Mesendoderm (in vitro differentiated cells): ENCODE measurements around the gene LPCAT3.

Experiments used
- DNase-seq: peaks from one replicate; pipeline ENCODE4 v3.0.0; 2013
- H2AK5ac ChIP-seq: 2 replicates; pipeline ENCODE4 v1.6.1; 2013; ENCODE audit warnings: low read length, inconsistent platforms
- H2BK120ac ChIP-seq: 2 replicates; pipeline ENCODE4 v1.6.1; 2013; ENCODE audit warnings: low read depth, mild to moderate bottlenecking, low read length, moderate library complexity, mixed read lengths
- H2BK15ac ChIP-seq: replicated peaks from 2 replicates; pipeline ENCODE4 v1.6.1; 2013; ENCODE audit warnings: low read depth, mild to moderate bottlenecking, moderate library complexity
- H2BK5ac ChIP-seq: 2 replicates; pipeline ENCODE4 v1.6.1; 2013; ENCODE audit warnings: low read length, inconsistent platforms
- H3K18ac ChIP-seq: 2 replicates; pipeline ENCODE4 v1.6.1; 2013; ENCODE audit warnings: mild to moderate bottlenecking, low read length, mixed read lengths
- H3K23ac ChIP-seq: one replicate; pipeline ENCODE4 v1.6.1; 2013; ENCODE audit warnings: low read length
- H3K27ac ChIP-seq: 2 replicates; pipeline ENCODE4 v1.5.1; 2013; ENCODE audit warnings: low read depth, mild to moderate bottlenecking, inconsistent platforms, low read length, moderate library complexity
- H3K27me3 ChIP-seq: 2 replicates; pipeline ENCODE4 v1.6.1; 2013; ENCODE audit warnings: low read length, control low read depth, mild to moderate bottlenecking, inconsistent platforms; ENCODE audit not compliant: insufficient read depth, poor library complexity
- H3K36me3 ChIP-seq: 2 replicates; pipeline ENCODE4 v1.6.1; 2013; ENCODE audit warnings: low read length, inconsistent platforms; ENCODE audit not compliant: control insufficient read depth, insufficient read depth
- H3K4ac ChIP-seq: one replicate; pipeline ENCODE4 v1.6.1; 2013; ENCODE audit warnings: low read depth, mild to moderate bottlenecking, low read length, moderate library complexity
- H3K4me1 ChIP-seq: 2 replicates; pipeline ENCODE4 v1.6.1; 2013; ENCODE audit warnings: low read depth, low read length, inconsistent platforms; ENCODE audit not compliant: control insufficient read depth
- H3K4me2 ChIP-seq: 2 replicates; pipeline ENCODE4 v1.6.1; 2013; ENCODE audit warnings: low read length
- H3K4me3 ChIP-seq: 2 replicates; pipeline ENCODE4 v1.5.1; 2013; ENCODE audit warnings: mild to moderate bottlenecking, low read length
- H3K56ac ChIP-seq: one replicate; pipeline ENCODE4 v1.6.1; 2013; ENCODE audit warnings: low read length
- H3K79me1 ChIP-seq: 2 replicates; pipeline ENCODE4 v1.6.1; 2013; ENCODE audit warnings: low read length, inconsistent platforms
- H3K79me2 ChIP-seq: 2 replicates; pipeline ENCODE4 v1.6.1; 2013; ENCODE audit warnings: mild to moderate bottlenecking, low read length; ENCODE audit not compliant: control insufficient read depth, insufficient read depth
- H3K9ac ChIP-seq: 2 replicates; pipeline ENCODE4 v1.6.1; 2013; ENCODE audit warnings: low read length, inconsistent platforms
- H4K5ac ChIP-seq: one replicate; pipeline ENCODE4 v1.6.1; 2013; ENCODE audit warnings: low read length
- H4K8ac ChIP-seq: one replicate; pipeline ENCODE4 v1.6.1; 2013; ENCODE audit warnings: low read depth, mild to moderate bottlenecking, control low read depth, low read length, moderate library complexity
- WGBS: extraction: QIAGEN DNeasy Blood & Tissue Kit; methylation state at CpG from one replicate; pipeline ENCODE4 v1.1.7; 2013; ENCODE audit warnings: low lambda C conversion rate, missing lambda C conversion rate; ENCODE audit not compliant: insufficient coverage; ENCODE audit errors: extremely low coverage; 5-methylcytosine and 5-hydroxymethylcytosine counted together

LPCAT3 gene

GRCh38 chr12:6959805-6960592, 58.3 kb downstream of the LPCAT3 start:
- Histone ChIP-seq H2AK5ac (no peak overlapping the region), H3K27me3 (no peaks in the 10 kb centered on the region), H2BK5ac (no peak overlapping the region), H3K79me1 (peaks cover 2% of the 10 kb centered on the region), H2BK120ac (no peak overlapping the region), H3K27ac (no peak overlapping the region), H4K8ac (no peak overlapping the region), H3K4ac (no peak overlapping the region), H3K18ac (no peak overlapping the region), H3K4me3 (no peak overlapping the region), H3K4me1 (peaks cover 10% of the 10 kb centered on the region), H3K9ac (no peak overlapping the region), H3K56ac (no peak overlapping the region), H3K36me3 (no peaks in the 10 kb centered on the region), H3K79me2 (peaks cover 15% of the 10 kb centered on the region), H4K5ac (no peak overlapping the region), H2BK15ac (no peak overlapping the region), H3K4me2 (no peak overlapping the region), H3K23ac (no peak overlapping the region)
- no peak for DNase-seq
- WGBS, result no CpG with 5 or more reads among the region's 26 CpGs

- Histone ChIP-seq H3K9ac (no peak overlapping the region), H3K4me3 (no peak overlapping the region), H3K79me1 (no peaks in the 10 kb centered on the region), H2BK120ac (no peak overlapping the region), H4K8ac (no peak overlapping the region), H3K79me2 (peaks cover 11% of the 10 kb centered on the region), H3K18ac (no peak overlapping the region), H2AK5ac (no peak overlapping the region), H3K56ac (no peak overlapping the region), H3K23ac (no peak overlapping the region), H3K4me2 (no peak overlapping the region), H3K4ac (no peak overlapping the region), H2BK15ac (no peak overlapping the region), H4K5ac (no peak overlapping the region), H3K27ac (no peak overlapping the region), H3K4me1 (peaks cover 10% of the 10 kb centered on the region), H2BK5ac (no peak overlapping the region), H3K27me3 (no peaks in the 10 kb centered on the region), H3K36me3 (no peaks in the 10 kb centered on the region)
- no CpG with 5 or more reads among the region's 24 CpGs for WGBS
- no peak for DNase-seq
Measured at GRCh38 chr12:6959058-6959804, 59.0 kb downstream of the LPCAT3 start.

DNA sequence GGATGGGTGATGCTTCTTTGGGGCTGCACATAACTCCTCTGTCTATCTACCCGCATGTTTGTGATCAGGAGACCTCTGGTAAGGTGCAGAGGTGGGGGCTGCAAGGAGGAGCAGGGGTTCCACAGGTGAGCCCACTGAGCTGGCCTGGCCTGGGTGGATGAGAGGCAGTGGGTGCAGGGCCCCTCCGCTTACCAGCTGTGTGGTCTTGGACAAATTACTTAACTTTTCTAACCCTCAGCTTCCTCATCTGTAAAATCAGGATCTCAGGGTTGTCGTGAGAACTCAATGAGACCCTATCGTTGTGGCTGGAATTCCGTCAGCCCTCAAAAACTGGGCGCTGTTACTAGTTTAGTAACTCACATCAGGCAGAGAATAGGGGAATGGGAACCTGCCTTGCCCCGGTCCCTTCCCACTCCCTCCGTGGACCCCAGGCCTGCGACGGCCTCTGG, 59.6 kb downstream of the LPCAT3 start:
- Histone ChIP-seq H3K56ac (no peak overlapping the region), H3K79me1 (no peaks in the 10 kb centered on the region), H2BK15ac (no peak overlapping the region), H3K9ac (no peak overlapping the region), H3K4me2 (no peak overlapping the region), H3K36me3 (no peaks in the 10 kb centered on the region), H2BK5ac (no peak overlapping the region), H2AK5ac (no peak overlapping the region), H3K4me1 (peaks cover 10% of the 10 kb centered on the region), H3K23ac (no peak overlapping the region), H3K27me3 (no peaks in the 10 kb centered on the region), H3K4me3 (no peak overlapping the region), H3K79me2 (peaks cover 6% of the 10 kb centered on the region), H3K4ac (no peak overlapping the region), H2BK120ac (no peak overlapping the region), H3K18ac (no peak overlapping the region), H3K27ac (no peak overlapping the region), H4K8ac (no peak overlapping the region), H4K5ac (no peak overlapping the region)
- WGBS, result no CpG with 5 or more reads among the region's 10 CpGs
- DNase-seq, result no peak

- H2BK120ac ChIP-seq, result no peak overlapping the region
- no peaks in the 10 kb centered on the region for H3K36me3 ChIP-seq
- H3K23ac ChIP-seq, result no peak overlapping the region
- H3K79me2 ChIP-seq, result peaks cover 2% of the 10 kb centered on the region
- H4K8ac ChIP-seq, result no peak overlapping the region
- WGBS, result no CpG with 5 or more reads among the region's 28 CpGs
- no peak for DNase-seq
- no peak overlapping the region for H3K27ac ChIP-seq
- no peak overlapping the region for H3K4me2 ChIP-seq
- no peak overlapping the region for H3K9ac ChIP-seq
- no peaks in the 10 kb centered on the region for H3K79me1 ChIP-seq
- no peak overlapping the region for H4K5ac ChIP-seq
- no peak overlapping the region for H3K4ac ChIP-seq
- H3K27me3 ChIP-seq, result no peaks in the 10 kb centered on the region
- no peak overlapping the region for H2AK5ac ChIP-seq
- no peak overlapping the region for H3K18ac ChIP-seq
- no peak overlapping the region for H2BK15ac ChIP-seq
- H3K4me1 ChIP-seq, result peaks cover 10% of the 10 kb centered on the region
- H2BK5ac ChIP-seq, result no peak overlapping the region
- no peak overlapping the region for H3K4me3 ChIP-seq
- H3K56ac ChIP-seq, result no peak overlapping the region
Measured at GRCh38 chr12:6957741-6958608, 60.3 kb downstream of the LPCAT3 start.

DNA sequence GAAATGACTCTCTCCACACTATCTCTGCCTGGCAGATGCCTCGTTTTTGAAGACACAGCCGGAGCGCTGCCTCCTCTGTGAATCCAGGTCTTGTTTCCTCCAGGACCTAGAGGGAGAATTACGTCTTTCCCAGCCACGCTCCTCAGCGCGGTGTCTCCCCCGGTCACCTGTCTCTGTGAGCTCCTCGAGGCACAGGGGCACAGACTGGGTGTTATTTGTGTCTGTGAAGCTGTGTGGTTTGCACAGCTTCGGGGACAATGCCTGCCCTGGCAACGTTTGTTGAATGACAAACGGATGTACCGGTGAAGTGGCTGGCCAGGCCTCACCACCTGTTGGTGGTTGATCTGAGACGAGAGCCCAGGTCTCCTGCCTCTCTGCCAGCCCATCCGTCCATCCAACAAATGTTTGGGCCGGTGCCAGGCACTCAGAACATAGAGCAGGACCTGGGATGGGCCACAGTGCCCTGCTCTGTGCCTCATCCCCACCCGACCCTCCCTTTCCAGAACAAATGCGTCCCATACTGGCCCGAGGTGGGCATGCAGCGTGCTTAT, 61.0 kb downstream of the LPCAT3 start:
- H3K23ac ChIP-seq, result no peak overlapping the region
- no peak overlapping the region for H3K18ac ChIP-seq
- H4K5ac ChIP-seq, result no peak overlapping the region
- H3K4me1 ChIP-seq, result peaks cover 6% of the 10 kb centered on the region
- no peak overlapping the region for H2BK5ac ChIP-seq
- no peak overlapping the region for H3K9ac ChIP-seq
- no peaks in the 10 kb centered on the region for H3K27me3 ChIP-seq
- no CpG with 5 or more reads among the region's 20 CpGs for WGBS
- no peak overlapping the region for H3K4ac ChIP-seq
- H3K36me3 ChIP-seq, result no peaks in the 10 kb centered on the region
- no peaks in the 10 kb centered on the region for H3K79me2 ChIP-seq
- no peak overlapping the region for H4K8ac ChIP-seq
- H3K56ac ChIP-seq, result no peak overlapping the region
- H3K4me3 ChIP-seq, result no peak overlapping the region
- H2BK120ac ChIP-seq, result no peak overlapping the region
- H3K27ac ChIP-seq, result no peak overlapping the region
- no peak overlapping the region for H3K4me2 ChIP-seq
- no peak for DNase-seq
- H3K79me1 ChIP-seq, result no peaks in the 10 kb centered on the region
- H2BK15ac ChIP-seq, result no peak overlapping the region
- H2AK5ac ChIP-seq, result no peak overlapping the region
